ENCODE data around the gene GIMAP5.
"Not testable (repeated sequence)": the region's sequence is repeated elsewhere in the genome, so short reads cannot be mapped to it uniquely, and the experiment has no call there.

Gene GIMAP5

DNA sequence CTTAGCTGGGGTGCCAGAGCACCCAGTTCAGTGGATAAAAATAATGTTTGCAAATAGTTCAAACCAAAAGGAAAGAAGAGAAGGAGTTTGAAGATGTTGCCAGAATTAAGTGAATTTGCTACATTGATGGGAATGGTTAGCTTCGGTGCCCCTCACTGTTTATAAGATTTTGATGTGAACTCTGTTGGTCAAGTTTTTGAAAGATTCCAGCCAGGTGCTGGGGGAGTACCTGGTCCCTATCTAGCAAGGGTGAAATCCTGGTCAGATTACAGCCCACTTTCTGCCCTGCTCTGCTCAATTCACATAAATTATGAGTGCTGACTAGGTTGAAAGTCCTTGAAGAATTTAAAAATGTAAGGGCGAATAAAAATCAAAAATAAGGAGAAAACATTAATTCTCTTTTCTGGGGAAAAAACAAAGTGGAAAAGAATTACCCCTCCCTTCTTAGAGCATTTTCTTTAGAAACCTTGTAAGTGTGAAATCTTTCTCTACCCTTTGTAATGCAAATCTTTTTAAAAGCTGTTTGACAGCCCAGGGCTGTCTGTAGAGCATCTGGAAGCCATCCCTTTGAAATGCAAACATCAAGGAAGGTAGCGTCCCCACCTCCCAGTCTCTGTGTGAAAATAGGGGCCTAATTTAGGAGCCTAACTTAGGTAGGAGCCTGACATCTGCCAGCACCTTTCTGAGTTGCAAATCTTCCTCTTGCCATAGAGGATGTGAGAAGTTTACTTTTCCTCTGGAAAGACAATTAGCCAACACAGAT lies 1.4 kb upstream of the GIMAP5 start:
- peak in 1 of 6 experiments; percentile 38 for DNase-seq

DNA sequence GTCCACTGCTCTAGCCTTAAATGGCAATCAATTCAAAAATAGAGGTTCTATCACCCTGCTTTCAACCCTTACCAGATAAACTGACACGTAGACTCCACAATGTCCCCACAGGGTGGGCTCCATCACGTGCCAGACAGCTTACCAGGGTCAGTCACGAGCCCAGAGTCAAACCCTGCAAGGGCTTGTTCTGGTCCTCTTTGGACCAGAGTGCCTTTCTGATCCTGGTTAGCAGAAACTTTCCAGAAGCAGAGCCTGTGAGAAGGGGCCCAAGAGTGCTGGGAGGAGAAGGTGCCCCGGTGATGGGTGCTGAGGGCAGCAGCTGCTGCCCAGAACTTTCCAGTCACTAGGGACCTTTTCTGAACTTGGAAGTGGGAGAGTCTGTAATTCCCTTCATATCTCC lies 354 bp upstream of the GIMAP5 start:
- no peak for DNase-seq

GRCh38 chr7:150738092-150738491 lies 874 bp downstream of the GIMAP5 start:
- peak in 1 of 6 experiments; percentile 32 for DNase-seq

DNA sequence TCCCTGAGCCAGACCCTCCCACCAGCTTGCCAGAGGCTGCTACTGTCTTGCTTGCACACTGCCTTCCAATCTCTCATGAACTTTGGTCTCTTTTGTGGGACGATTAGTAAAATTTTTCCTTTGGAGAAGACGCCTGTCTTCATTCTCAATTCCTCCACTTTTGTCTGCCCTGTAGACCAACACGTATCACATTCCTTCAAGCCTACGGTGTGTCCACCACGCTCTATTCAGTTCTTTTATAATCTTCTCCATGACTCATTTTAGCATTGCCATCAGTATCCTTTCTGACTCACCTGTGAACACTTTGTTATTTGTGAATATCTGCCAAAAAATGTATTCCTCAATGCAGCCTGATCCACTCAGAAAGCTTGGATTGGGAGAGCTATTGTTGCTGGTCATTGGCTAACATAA lies 1.4 kb downstream of the GIMAP5 start:
- DNase-seq = no peak

GRCh38 chr7:150739033-150739432 lies 1.8 kb downstream of the GIMAP5 start:
- no peak for DNase-seq

DNA sequence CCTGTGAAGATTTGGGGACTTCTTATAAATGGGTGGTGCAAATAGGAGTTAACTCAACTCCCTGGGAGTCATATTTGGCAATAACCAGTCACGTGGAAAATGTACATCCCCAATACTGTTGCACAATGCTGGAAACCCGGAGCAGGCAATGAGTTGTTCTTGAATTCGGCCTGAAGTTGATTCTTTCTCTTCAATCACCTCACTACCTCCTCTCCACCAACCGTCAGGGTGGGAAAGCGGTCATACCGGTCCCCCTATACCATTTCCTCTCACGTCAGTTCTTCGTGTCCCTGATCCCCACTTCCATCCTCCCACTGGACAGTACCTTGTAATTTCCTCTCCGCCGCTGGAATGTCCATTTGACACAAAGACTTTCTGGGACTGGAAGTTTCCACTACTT lies 2.8 kb downstream of the GIMAP5 start:
- DNase-seq = peak in 1 of 6 experiments; percentile 18

DNA sequence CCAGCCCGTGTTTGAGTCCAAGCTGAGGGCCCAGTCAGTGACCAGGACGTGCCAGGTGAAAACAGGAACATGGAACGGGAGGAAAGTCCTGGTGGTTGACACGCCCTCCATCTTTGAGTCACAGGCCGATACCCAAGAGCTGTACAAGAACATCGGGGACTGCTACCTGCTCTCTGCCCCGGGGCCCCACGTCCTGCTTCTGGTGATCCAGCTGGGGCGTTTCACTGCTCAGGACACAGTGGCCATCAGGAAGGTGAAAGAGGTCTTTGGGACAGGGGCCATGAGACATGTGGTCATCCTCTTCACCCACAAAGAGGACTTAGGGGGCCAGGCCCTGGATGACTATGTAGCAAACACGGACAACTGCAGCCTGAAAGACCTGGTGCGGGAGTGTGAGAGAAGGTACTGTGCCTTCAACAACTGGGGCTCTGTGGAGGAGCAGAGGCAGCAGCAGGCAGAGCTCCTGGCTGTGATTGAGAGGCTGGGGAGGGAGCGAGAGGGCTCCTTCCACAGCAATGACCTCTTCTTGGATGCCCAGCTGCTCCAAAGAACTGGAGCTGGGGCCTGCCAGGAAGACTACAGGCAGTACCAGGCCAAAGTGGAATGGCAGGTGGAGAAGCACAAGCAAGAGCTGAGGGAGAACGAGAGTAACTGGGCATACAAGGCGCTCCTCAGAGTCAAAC lies 5.2 kb downstream of the GIMAP5 start:
- peak in 2 of 6 experiments; percentile 54 to 57 for DNase-seq

DNA sequence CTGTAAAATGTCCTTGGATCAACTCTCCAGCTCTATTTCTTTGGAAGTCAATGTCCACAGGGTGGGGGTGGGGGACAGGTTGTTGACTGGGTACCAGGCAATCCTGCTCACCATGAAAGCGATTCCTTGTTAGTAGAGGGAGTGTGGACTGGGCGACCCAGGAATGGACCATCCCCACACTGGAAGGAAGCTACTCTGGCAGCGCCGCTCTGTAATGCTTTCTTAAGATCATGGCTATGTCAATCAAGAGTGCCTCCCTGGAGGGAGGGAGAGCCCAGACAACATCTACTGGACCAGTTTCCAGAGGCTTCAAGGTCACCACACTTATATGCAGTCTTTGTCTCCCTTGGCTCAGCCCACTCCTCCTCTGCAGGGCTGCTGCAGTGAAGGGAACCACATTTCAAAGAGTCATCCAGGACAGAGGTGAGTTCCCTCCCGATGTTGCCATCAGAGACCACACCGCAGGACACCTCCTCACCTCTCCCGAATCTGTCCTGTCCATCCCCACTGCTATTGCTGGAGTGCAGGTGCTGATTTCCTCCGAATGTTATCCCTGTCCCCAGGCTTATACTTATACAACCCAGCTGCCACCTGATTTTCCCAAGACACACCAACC lies 6.9 kb downstream of the GIMAP5 start:
- DNase-seq = peak in 1 of 6 experiments; percentile 19

- no peak for DNase-seq
Observed at GRCh38 chr7:150745086-150745485, 7.9 kb downstream of the GIMAP5 start.

- no peak for DNase-seq
Observed at GRCh38 chr7:150745876-150746275, 8.7 kb downstream of the GIMAP5 start.

- peak in 2 of 6 experiments; percentile 29 to 34 for DNase-seq
Observed at GRCh38 chr7:150746921-150747320, 9.7 kb downstream of the GIMAP5 start.

DNA sequence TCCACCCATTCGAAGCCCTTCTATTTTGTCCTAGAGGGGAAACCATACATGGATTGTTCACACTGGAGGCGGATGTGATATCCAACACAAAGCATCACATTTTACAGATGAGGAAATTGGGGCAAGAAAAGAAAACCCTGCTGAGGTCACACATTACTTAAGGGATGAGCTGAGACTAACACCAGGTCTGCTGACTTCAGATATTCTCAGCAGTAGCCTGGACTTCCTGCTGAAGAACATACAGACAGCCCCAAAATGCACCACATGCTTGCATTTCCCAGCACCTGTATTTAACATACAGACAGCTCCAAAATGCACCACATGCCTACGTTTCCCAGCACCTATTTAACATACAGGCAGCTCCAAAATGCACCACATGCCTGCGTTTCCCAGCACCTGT lies 11.2 kb downstream of the GIMAP5 start:
- no peak for DNase-seq

- DNase-seq = no peak
Observed at GRCh38 chr7:150751702-150752101, 14.5 kb downstream of the GIMAP5 start.

- DNase-seq = peak in 1 of 6 experiments; percentile 6
Observed at GRCh38 chr7:150753239-150753638, 16.0 kb downstream of the GIMAP5 start.

- DNase-seq = no peak
Observed at GRCh38 chr7:150753826-150754603, 16.8 kb downstream of the GIMAP5 start.

DNA sequence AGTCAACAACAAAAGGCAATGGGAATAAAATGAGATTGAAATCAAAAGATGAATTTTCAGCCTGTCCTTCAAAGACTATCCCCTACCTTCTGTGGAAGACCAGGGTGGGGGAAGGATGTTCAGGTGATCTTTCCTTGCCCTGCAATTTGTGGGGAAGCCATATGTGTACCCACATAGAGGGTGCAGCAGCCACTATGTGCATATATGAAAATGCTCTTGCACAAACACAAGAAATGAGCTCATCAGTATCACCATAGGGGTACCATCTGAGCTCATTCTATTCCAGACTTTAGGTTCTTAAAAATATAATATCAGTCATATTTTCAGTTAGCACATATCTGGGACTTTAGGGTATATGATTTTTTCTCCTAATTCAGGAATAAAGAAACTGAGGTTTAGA lies 17.7 kb downstream of the GIMAP5 start:
- peak in 1 of 6 experiments; percentile 55 for DNase-seq

DNA sequence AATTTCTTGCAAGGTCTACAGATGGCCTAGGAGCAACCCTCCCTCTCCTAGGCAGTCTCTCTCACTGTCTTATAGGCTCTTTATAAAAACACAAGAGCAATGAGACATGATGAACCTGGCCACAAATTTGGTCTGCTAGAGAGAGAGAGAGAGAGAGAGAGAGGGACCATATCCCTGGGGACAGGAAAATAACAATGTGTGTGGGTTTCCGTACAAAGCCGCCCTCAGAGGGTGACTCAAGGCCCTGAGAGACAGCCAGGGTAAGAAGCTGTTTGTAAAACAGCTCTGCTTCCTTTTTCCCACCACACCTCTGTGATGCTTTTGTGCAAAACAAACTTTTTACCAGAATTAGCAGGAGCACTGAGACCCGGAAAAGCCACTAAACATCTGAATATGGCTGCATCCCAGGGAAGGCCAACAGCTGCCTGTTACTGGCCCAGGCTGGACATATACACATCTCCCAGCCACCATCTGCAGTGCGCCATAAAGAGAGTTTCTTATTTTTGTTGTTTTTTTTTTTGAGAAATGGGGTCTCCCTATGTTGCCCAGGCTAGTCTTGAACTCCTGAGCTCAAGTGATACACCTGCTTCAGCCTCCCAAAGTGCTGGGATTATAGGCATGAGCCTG lies 18.4 kb downstream of the GIMAP5 start:
- peak; percentile 46 to 82 (median 72) for DNase-seq

GRCh38 chr7:150756166-150756565 lies 18.9 kb downstream of the GIMAP5 start:
- peak in 2 of 6 experiments; percentile 50 for DNase-seq

GRCh38 chr7:150756858-150757257 lies 19.6 kb downstream of the GIMAP5 start:
- peak in 3 of 6 experiments; percentile 62 to 75 (median 70) for DNase-seq

GRCh38 chr7:150759479-150759878 lies 22.3 kb downstream of the GIMAP5 start:
- no peak for DNase-seq

GRCh38 chr7:150766334-150766709 lies 29.1 kb downstream of the GIMAP5 start:
- DNase-seq = no peak

DNA sequence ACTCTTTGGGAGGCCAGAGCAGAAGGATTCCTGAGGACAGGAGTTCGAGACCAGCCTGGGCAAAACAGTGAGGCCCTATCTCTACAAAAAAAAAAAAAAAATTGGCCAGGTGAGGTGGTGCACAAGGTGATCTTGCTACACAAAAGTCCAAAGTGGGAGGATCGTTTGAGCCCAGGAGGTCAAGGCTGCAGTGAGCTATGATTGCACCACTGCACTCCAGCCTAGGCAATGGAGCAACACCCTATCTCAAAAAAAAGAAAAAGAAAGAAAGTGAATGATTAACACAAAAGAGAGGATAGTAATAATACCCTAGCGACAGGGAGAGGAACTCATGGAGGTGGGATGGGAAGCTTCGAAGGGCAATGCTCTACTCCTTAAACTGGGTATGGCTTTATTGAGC lies 32.5 kb downstream of the GIMAP5 start:
- DNase-seq = no peak

DNA sequence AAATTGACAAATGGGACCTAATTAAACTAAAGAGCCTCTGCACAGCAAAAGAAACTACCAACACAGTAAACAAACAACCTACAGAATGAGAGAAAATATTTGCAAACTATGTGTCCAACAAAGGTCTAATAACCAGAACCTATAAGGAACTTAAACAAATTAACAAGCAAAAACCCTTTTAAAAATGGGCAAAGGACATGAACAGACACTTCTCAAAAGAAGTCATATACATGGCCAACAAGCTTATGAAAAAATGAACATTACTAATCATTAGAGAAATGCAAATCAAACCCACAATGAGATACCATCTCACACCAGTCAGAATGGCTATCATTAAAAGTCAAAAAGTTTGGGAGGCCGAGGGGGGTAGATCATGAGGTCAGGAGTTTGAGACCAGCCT lies 36.9 kb downstream of the GIMAP5 start:
- DNase-seq = not testable (repeated sequence)
